GM12873 (cell line): Measurements from ENCODE around the gene CKMT2.

ENCODE experiments used
- CTCF ChIP-seq: IDR thresholded peaks from 2 replicates; pipeline ENCODE4 v1.5.1; 2012; ENCODE audit warnings: low read depth, mild to moderate bottlenecking, moderate library complexity, low read length, control low read depth; ENCODE audit not compliant: insufficient read depth; ENCODE audit errors: missing control alignments

CKMT2 gene

GRCh38 chr5:81241001-81241400, 7.9 kb downstream of the CKMT2 start:
- no peak for TF ChIP-seq CTCF

GRCh38 chr5:81241961-81242648, 9.0 kb downstream of the CKMT2 start:
- TF ChIP-seq CTCF = no peak

- no peak for TF ChIP-seq CTCF
These were observed 9.8 kb downstream of the CKMT2 start for GRCh38 chr5:81242906-81243436.

- TF ChIP-seq CTCF = no peak
These were observed 11.3 kb downstream of the CKMT2 start for GRCh38 chr5:81244451-81244850.

GRCh38 chr5:81245871-81246235, 12.7 kb downstream of the CKMT2 start:
- no peak for TF ChIP-seq CTCF

GRCh38 chr5:81246697-81247096, 13.6 kb downstream of the CKMT2 start:
- TF ChIP-seq CTCF = no peak

GRCh38 chr5:81247441-81247972, 14.4 kb downstream of the CKMT2 start:
- no peak for TF ChIP-seq CTCF
